Natural killer cell treated with Interleukin-12 subunit alpha and Interleukin-12 subunit beta and Interleukin-15 and Interleukin-18, amount 100 ng/mL, for 72 hours (primary cell): Measurements from ENCODE around the gene TTC16. TPM values are rescaled to one million over a fixed set of nuclear protein-coding genes. Genes with fewer than 3 reads are reported as not detected.
A peak's percentile ranks its signal among the peaks of the same experiment; 100 is the strongest.

Experiments
- ATAC-seq, 2 donors: fragments of 150-1000 bp; cut with Tn5 transposase in 1 of 2; sonication (Bioruptor Pico), chemical (Tn5 transposase) in 1 of 2; 2 replicates each; pipeline ENCODE4 v1.10.0; 2021
- DNase-seq: peaks from one replicate; pipeline ENCODE4 v3.0.0; 2022; ENCODE audit warnings: low spot score
- H3K27ac Mint-ChIP-seq, 2 donors: 1 replicate in 1 of 2; 2 replicates in 1 of 2; pipeline ENCODE4 v1.8.0; 2022; ENCODE audit warnings: mixed read lengths in 2 of 2, mild to moderate bottlenecking in 1 of 2, moderate library complexity in 1 of 2
- H3K27me3 Mint-ChIP-seq, 2 donors: 1 replicate in 1 of 2; 2 replicates in 1 of 2; pipeline ENCODE4 v1.8.0; 2022; ENCODE audit warnings: mixed read lengths in 2 of 2
- H3K36me3 Mint-ChIP-seq: one replicate; pipeline ENCODE4 v1.8.0; 2022; ENCODE audit warnings: mixed read lengths
- H3K4me1 Mint-ChIP-seq, 2 donors: 1 replicate in 1 of 2; 2 replicates in 1 of 2; pipeline ENCODE4 v1.8.0; 2022; ENCODE audit warnings: low read depth in 2 of 2, mixed read lengths in 2 of 2, mild to moderate bottlenecking in 1 of 2
- H3K4me3 Mint-ChIP-seq: one replicate; pipeline ENCODE4 v1.8.0; 2022; ENCODE audit warnings: mixed read lengths
- H3K9me3 Mint-ChIP-seq: 2 replicates; pipeline ENCODE4 v1.8.0; 2022; ENCODE audit warnings: mixed read lengths
- total RNA-seq, 2 donors: library from RNA; stranded (reverse); gene quantifications; one replicate each; pipeline ENCODE4 v1.2.3, GENCODE V29; 2022

Gene TTC16
- total RNA-seq, 2 donors from 2014 or later: 3.8 to 8.1 TPM

DNA sequence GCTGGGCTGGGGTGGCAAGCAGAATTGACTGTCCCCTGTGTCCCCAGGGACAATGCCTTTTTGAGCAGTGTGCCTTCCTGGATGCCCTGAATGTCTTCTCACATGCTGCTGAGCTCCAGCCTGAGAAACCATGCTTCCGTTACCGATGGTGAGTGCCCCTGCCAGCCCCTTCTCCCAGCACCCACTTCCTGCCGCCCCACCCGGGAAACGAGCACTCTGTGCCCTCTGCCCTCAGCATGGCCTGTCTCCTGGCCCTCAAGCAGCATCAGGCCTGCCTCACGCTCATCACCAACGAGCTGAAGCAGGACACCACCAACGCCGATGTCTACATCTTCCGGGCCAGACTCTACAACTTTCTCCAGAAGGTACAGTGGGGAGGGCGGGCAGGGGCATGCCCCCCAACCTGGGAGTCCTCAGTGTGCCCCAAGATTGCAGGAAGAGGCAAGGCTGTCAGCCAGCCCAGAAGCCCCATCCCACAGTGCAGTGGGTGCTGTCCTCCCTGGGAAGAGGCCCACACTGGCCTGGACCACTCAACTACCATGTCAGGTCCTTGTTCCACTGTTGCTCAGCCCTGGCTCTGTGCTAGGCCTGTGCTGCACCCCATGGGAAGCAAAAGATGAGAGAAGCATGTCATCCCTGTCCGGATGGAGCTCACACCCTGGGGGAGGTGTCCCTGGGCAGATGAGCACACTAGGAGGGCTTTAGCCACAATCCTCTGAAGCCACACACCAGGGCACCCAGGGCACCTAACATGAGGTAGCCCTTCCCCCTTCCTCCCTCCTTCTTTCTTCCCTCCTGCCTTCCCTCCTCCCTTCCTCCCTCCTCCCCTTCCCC, 4.4 kb downstream of the TTC16 start:
- Mint-ChIP-seq H3K36me3 (no peaks in the 10 kb centered on the region), H3K4me3 (peak overlapping the region; percentile 75), H3K27me3 (no peaks in the 10 kb centered on the region), H3K4me1 (peaks cover 25 to 28% of the 10 kb centered on the region in 2 donors), H3K9me3 (no peaks in the 10 kb centered on the region), H3K27ac (peak overlapping the region; percentile 56 to 80)
- ATAC-seq (no peak), DNase-seq (no peak)

DNA sequence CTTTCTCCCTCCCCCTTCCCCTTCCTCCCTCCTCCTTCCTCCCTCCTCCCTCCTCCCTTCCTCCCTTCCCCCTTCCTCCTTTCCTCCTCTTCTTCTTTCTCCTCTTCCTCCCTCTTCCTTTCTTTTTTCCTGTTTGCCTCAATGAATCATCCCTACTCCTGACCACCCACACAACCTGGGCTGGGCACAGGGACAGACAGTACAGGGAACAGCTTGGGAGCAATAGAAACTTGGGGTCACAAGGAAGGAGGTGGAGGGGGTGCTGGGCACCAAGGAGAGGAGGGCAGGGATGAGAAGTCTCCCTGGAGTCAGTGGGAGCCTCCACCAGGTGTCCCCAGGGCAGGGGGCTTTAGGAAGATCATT, 5.0 kb downstream of the TTC16 start:
- peak overlapping the region; percentile 56 to 80 for H3K27ac Mint-ChIP-seq
- no peak for DNase-seq
- no peaks in the 10 kb centered on the region for H3K9me3 Mint-ChIP-seq
- peak overlapping the region; percentile 75 for H3K4me3 Mint-ChIP-seq
- ATAC-seq: no peak
- H3K27me3 Mint-ChIP-seq: no peaks in the 10 kb centered on the region
- no peaks in the 10 kb centered on the region for H3K36me3 Mint-ChIP-seq
- peaks cover 21 to 22% of the 10 kb centered on the region in 2 donors for H3K4me1 Mint-ChIP-seq

DNA sequence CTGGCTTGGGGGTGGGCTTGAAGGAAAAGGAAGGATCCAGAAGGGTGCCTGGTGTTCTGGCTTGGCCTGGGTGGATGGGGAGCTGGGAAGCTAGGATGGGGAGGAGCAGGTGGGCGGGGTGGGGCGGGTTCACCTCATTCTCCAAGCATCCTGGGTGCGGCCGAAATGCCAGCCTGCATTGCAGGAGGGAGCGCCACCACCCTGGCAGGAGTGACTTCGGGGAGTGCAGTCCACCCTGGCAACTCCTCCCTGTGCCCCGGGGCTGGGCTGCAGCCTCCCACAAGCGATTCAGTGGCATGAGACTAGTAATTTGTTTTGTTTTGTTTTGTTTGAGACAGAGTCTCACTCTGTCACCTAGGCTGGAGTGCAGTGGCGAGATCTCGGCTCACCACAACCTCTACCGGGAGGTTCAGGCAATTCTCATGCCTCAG, 5.5 kb downstream of the TTC16 start:
- Mint-ChIP-seq H3K4me1 (peaks cover 17 to 19% of the 10 kb centered on the region in 2 donors), H3K4me3 (peak overlapping the region; percentile 75), H3K36me3 (no peaks in the 10 kb centered on the region), H3K27ac (peak overlapping the region; percentile 56 to 80), H3K9me3 (no peaks in the 10 kb centered on the region), H3K27me3 (no peaks in the 10 kb centered on the region)
- no peak for ATAC-seq
- DNase-seq: no peak

DNA sequence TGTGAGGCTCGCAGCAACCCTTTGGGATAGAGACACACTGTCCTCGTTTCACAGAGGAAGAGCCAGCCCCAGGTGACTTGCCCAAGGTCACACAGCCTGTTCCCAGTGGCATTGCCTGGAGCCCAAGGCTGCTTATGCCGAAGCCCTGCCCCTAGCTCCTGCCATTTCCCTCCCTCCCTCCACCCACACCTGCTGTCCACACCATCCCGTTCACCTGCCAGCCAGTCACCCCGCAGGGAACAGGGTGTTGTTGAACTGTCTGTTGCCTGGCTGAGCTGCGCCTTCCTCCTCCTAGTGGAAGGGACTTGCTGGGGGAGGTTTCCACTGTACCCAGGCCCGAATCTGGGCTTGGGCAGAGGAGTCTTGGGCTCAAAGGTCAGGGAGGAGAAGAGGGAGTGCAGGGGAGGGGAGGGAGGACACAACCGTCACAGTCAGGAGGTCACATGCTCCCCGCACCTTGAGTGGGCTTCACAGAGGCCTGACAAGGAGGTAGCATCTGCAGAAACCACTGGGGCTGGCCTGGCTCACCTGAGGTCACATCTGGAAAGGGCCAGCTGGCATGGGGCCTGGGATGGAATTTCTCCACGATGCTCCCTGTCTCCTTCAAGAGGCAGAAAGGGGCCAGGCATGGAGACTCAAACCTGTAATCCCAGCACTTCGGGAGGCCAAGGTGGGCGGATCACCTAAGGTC, 6.3 kb downstream of the TTC16 start:
- ATAC-seq (no peak), DNase-seq (no peak)
- Mint-ChIP-seq H3K9me3 (no peaks in the 10 kb centered on the region), H3K4me3 (no peak overlapping the region), H3K36me3 (no peaks in the 10 kb centered on the region), H3K27ac (no peak overlapping the region), H3K27me3 (no peaks in the 10 kb centered on the region), H3K4me1 (peaks cover 17 to 19% of the 10 kb centered on the region in 2 donors)

DNA sequence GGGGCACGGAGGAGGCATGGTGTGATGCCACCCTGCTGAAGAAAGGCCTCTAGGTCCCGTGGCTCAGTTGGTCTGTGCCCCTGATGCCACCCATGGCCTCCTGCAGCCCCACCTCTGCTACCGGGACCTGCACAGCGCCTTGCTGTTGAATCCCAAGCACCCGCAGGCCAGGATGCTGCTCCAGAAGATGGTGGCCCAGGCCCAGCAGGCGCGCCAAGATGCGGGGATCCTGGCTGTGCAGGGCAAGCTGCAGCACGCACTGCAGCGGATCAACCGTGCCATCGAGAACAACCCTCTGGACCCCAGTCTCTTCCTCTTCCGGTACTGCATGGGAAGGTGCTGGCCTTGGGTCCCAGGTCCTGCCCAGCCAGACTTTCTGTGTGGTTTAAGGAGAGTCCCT, 7.1 kb downstream of the TTC16 start:
- DNase-seq (no peak), ATAC-seq (no peak)
- H3K4me1 Mint-ChIP-seq: peaks cover 17 to 19% of the 10 kb centered on the region in 2 donors
- H3K27me3 Mint-ChIP-seq: no peaks in the 10 kb centered on the region
- H3K4me3 Mint-ChIP-seq: no peak overlapping the region
- H3K36me3 Mint-ChIP-seq: no peaks in the 10 kb centered on the region
- H3K27ac Mint-ChIP-seq: no peak overlapping the region
- no peaks in the 10 kb centered on the region for H3K9me3 Mint-ChIP-seq

DNA sequence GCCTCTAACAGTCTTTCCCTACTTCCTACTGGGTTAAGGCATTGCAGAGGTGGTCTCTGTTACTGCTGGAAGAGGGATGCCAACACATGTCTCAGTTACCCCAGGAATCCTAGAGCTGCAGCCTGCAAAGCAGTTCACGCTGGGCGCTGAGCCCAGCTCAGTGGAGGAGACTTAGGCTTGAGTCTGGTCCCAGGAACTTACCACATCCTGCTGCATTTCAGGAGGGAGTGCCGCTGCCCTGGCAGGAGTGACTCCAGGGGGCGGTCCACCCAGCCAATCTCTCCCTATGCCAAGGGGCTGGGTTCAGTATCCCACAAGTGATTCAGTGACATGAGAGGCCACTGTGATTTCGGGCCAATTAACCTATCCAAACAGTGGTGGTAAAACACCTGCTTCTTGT, 7.6 kb downstream of the TTC16 start:
- no peaks in the 10 kb centered on the region for H3K36me3 Mint-ChIP-seq
- H3K27ac Mint-ChIP-seq: no peak overlapping the region

DNA sequence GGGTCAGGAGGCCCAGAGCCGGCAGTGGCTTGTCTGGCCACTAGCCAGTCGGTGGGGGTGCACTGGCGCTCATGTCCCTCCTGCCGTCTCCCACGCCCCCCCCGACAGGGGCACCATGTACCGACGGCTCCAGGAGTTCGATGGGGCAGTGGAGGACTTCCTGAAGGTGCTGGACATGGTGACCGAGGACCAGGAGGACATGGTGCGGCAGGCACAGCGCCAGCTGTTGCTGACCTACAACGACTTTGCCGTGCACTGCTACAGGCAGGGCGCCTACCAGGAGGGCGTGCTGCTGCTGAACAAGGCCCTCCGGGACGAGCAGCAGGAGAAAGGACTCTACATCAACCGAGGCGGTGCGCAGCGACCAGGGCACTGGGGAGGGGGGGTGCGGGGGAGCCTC, 8.1 kb downstream of the TTC16 start:
- no peak overlapping the region for H3K27ac Mint-ChIP-seq
- DNase-seq (no peak), ATAC-seq (no peak)
- H3K9me3 Mint-ChIP-seq: no peaks in the 10 kb centered on the region
- H3K4me3 Mint-ChIP-seq: no peak overlapping the region
- H3K36me3 Mint-ChIP-seq: no peaks in the 10 kb centered on the region
- H3K4me1 Mint-ChIP-seq: peaks cover 17 to 19% of the 10 kb centered on the region in 2 donors
- no peaks in the 10 kb centered on the region for H3K27me3 Mint-ChIP-seq

More for the DNA sequence above, 7.6 kb downstream of the TTC16 start:
- Mint-ChIP-seq H3K9me3 (no peaks in the 10 kb centered on the region), H3K4me1 (peaks cover 17 to 19% of the 10 kb centered on the region in 2 donors), H3K4me3 (no peak overlapping the region), H3K27me3 (no peaks in the 10 kb centered on the region)
- ATAC-seq (no peak), DNase-seq (no peak)

DNA sequence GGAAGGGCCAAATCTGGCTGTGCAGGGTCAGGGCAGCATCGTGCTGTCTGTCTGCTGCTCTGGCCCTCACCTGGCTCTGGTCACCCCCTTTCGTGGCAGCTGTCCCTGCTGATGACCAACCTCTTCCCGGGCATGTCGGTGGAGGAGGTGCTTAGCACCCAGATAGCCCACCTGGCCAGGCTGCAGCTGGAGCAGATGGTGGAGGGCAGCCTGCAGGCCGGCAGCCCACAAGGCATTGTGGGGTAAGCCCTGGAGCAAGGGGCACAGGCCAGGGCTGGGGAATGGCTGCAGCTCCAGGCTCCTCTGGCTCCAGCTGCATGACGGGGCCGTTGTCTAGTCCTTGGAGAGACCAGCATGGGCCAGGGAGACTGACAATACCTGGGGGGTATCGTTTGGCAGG, 11.0 kb downstream of the TTC16 start:
- H3K4me3 Mint-ChIP-seq: no peak overlapping the region
- no peaks in the 10 kb centered on the region for H3K27me3 Mint-ChIP-seq
- no peak for ATAC-seq
- H3K36me3 Mint-ChIP-seq: no peaks in the 10 kb centered on the region
- H3K27ac Mint-ChIP-seq: no peak overlapping the region
- H3K9me3 Mint-ChIP-seq: no peaks in the 10 kb centered on the region
- H3K4me1 Mint-ChIP-seq: no peaks in the 10 kb centered on the region
- no peak for DNase-seq

DNA sequence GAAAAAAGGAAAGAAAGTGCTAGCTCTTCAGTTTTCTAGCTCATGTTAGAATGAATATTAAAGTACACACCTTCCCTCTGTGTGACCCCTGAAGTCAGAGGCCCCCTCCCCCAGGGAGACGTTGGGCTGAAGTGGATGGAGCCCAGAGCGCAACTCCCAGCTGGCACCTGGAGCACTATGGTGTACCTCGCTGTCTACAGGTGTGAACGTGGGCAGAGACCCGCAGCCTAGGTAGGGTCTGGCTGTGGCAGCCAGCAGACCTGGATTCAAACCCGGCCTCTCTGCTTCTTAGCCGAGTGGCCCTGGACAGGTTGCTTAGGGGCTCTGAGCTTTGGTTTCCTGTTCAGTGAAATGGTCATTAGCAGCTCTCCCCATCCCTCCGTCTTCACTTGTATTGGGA, 12.9 kb downstream of the TTC16 start:
- Mint-ChIP-seq H3K9me3 (no peaks in the 10 kb centered on the region), H3K4me1 (peaks cover 4 to 8% of the 10 kb centered on the region in 2 donors), H3K36me3 (no peaks in the 10 kb centered on the region), H3K27ac (no peak overlapping the region), H3K27me3 (no peaks in the 10 kb centered on the region), H3K4me3 (no peak overlapping the region)
- ATAC-seq (no peak), DNase-seq (no peak)

DNA sequence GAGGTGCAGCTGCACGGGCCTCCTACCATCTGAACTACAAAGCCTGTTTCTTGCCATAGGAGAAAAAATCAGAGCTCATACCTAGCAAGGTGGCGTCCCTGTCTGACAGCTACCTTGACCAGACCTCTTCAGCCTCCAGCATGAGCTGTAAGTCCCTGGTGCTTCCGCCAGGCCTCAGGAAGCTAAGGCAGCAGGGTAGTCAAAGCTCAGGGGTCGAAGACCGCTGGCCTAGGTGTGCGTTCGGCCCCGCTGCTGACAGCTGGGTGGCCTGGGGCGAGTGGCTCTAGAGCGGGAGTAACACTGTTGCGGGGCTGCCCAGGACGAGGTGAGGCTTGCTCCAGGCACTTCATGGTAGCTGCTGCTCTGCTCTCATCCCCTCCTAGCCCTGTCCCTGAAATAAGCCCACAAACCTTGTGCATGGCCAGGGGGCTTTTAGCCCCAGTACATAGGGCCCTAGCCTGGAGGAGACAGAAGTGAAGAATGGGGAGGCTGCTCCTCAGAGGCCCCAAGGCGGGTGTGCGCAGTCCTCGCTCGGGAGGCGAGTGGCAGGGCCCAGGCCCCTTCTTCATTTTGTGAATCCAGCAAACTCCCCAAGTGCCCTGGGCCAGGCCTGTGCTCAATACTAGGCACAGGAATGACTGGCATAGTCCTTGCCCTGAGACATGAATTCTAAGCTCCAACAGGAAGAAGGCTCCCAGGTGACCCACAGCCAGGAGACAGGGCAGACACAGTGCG, 13.8 kb downstream of the TTC16 start:
- no peaks in the 10 kb centered on the region for H3K36me3 Mint-ChIP-seq
- ATAC-seq: no peak

DNA sequence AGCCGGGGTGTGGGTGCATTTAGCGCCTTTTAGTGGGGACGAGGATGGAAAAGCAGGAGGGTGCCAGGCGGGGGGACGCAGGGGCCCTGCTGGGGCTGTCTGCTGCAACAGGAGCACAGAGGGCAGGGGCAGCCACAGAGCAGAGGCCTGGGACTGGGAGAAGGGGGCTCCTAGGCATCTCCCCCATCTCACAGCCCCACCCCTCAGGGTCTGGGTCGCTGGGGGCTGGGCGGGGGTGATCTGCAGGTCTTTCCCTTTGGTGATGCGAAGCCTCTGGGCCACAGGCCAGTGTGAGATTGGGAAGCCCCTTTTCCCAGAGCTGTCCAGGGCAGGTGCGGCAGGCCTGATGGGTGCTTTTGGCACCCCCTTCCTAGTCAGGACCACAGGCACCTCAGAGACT, 14.4 kb downstream of the TTC16 start:
- no peaks in the 10 kb centered on the region for H3K9me3 Mint-ChIP-seq
- DNase-seq: no peak
- H3K4me1 Mint-ChIP-seq: peaks cover 9 to 14% of the 10 kb centered on the region in 2 donors
- no peak overlapping the region for H3K4me3 Mint-ChIP-seq
- H3K27ac Mint-ChIP-seq: no peak overlapping the region
- H3K27me3 Mint-ChIP-seq: no peaks in the 10 kb centered on the region
- no peak for ATAC-seq
- no peaks in the 10 kb centered on the region for H3K36me3 Mint-ChIP-seq

More for the DNA sequence above, 13.8 kb downstream of the TTC16 start:
- no peaks in the 10 kb centered on the region for H3K9me3 Mint-ChIP-seq
- DNase-seq: no peak
- H3K4me1 Mint-ChIP-seq: peaks cover 7 to 13% of the 10 kb centered on the region in 2 donors
- H3K27me3 Mint-ChIP-seq: no peaks in the 10 kb centered on the region
- H3K27ac Mint-ChIP-seq: no peak overlapping the region
- no peak overlapping the region for H3K4me3 Mint-ChIP-seq

DNA sequence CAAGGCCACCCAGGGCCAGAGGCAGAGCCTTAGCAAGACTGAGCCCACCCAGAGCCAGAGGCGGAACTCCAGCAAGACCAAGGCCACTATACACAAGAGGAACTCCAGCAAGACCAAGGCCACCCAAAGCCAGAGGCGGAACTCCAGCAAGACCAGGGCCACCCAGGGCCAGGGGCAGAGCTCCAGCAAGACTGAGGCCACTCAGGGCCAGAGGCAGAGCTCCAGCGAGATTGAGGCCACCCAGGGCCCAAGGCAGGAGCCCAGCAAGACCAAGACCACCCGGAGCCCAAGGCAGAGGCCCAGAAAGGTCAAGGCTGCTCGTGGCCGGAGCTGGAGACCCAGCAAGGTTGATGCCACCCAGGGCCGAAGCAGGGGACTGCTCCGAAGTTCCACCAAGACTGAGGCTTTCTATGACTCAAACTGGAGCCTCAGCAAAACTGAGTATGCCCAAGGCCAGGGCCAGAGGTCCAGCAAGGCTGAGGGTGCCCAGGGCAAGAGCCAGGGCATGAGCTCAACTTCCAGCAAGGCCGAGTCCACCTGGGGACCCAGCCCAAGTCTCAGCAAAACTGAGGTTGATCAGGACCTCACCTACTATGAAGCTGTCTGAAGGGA, 15.0 kb downstream of the TTC16 start:
- H3K4me1 Mint-ChIP-seq: peaks cover 13 to 19% of the 10 kb centered on the region in 2 donors
- H3K9me3 Mint-ChIP-seq: no peaks in the 10 kb centered on the region
- no peaks in the 10 kb centered on the region for H3K36me3 Mint-ChIP-seq
- H3K27ac Mint-ChIP-seq: no peak overlapping the region
- no peaks in the 10 kb centered on the region for H3K27me3 Mint-ChIP-seq
- DNase-seq: no peak
- H3K4me3 Mint-ChIP-seq: no peak overlapping the region
- ATAC-seq: no peak

DNA sequence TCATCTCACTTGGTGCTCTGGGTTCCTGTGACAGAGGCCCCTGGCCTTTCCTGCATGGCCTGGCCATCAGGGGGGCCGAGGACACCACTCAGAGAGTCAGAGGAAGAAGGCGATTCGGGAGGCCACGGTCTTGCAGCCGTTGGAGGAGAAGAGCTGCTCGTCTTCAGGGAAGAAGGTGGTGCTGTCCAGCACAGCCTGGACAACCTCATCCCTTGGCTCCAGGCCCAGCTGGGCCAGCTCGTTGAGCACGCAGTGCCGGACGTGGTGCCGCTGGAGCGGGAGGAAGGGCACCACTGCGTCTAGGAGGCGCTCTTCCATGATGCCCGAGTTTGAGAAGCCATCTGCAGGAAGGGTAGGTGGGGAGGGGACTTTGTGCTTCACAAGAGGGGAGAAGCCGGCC, 16.1 kb downstream of the TTC16 start:
- Mint-ChIP-seq H3K27ac (no peak overlapping the region), H3K4me3 (no peak overlapping the region), H3K4me1 (peaks cover 19 to 22% of the 10 kb centered on the region in 2 donors), H3K27me3 (no peaks in the 10 kb centered on the region), H3K9me3 (no peaks in the 10 kb centered on the region), H3K36me3 (no peaks in the 10 kb centered on the region)
- DNase-seq: no peak
- ATAC-seq: no peak
